Stimulated activated naive CD8-positive, alpha-beta T cell treated with anti-CD3 and anti-CD28 coated beads, Interleukin-15, Interleukin-2, amounts not matched to agents 100 U/mL and 50 U/mL, for 24 hours (primary cell): Measurements from ENCODE around the gene LRP8.

Experiments
- ATAC-seq: fragments of 150-1000 bp; cut with Tn5 transposase; one replicate; pipeline ENCODE4 v1.10.0; 2021
- DNase-seq: peaks from one replicate; pipeline ENCODE4 v3.0.0; 2021

LRP8 gene

DNA sequence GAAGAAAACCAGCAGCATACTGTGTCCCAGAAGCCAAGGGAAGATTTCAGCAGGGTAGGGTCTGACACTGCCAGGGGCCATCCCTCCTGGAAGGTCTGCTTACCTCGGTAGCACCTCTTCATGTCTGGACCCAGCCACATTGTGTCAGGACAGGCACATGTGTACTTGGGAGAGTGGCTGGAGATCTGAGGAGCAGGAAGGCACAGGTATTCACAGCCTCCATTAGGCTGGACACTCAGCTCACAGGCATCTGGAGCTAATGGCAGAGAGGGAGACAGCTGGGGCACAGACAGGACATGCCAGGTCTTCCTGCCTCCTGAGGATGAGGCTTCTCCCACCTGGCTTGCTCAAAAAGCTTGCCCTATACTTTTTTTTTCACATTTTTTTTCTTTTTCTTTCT is 69.7 kb downstream of the LRP8 start:
- no peak for ATAC-seq

DNA sequence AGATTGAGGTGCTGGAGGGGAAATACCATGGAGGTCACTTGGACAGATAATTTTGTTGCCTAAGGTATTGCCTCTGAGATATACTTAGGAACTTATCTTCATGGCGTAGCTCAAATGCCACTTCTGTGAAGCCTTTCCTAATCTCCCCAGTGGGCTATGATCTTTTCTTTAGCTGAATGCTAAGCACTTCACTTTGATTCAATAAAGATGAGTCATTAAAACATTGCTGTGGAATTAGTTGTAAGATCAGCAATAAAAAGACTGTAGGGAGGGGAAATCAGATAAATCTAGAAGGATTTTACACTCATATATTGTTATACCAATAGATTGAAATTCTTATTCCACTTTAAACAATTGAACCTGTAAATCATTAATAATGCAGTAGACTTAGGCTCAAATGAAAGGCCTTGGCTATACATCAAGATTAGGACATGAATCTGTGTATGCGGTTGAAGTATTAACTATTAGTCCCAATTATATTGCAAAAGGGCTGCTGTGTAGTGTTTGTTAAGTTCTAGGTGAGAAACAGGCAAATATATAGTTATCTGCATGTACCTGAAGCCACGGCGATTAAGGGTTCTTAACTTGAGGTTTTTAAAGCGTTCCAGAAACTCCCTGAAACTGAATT is 70.3 kb downstream of the LRP8 start:
- DNase-seq (no peak), ATAC-seq (no peak)

More for the DNA sequence above, 69.7 kb downstream of the LRP8 start:
- DNase-seq = no peak

DNA sequence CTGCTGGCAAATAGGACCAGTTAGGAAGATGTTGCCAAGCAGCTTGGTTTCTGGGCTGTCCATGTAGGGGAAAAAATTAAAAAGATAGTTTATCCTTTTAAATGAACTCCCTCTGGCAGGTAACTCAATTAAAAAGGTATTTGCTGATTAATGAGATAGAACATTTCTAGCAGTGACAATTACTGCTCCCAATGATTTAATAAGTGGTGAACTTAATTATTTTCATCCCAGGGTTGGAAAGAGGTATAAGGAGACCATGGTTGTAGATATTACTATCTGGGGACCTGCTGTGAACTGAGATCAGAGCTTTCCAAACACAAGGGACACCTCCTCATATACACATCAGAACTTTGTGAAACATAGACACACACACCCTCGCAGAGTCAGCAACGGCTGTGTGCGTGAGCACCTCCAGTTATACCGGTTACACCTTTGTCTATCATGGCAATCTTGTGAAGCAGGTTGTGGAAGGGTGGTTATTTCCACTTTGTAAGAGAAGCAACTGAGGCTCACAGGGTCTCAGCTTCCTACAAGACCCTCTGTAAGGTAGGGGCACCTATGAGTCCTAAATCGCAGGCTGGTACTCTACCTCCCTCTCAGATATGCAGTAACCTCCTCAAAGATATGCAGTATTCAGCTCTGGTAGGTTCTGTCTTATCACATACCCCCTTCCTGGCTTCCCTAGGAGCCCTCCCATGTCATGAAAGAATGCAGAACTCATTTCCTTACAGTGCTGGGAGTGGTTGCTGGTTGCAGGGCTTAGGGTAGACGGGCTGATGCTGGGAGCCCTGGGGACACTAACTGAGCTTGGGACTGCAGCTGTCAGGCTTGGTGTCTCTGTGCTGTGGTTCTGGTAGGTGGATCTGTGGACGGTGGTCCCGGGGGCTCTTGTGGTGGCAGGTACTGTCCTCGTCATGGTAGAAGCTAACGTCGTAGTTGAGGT is 71.1 kb downstream of the LRP8 start:
- DNase-seq = no peak
- no peak for ATAC-seq

DNA sequence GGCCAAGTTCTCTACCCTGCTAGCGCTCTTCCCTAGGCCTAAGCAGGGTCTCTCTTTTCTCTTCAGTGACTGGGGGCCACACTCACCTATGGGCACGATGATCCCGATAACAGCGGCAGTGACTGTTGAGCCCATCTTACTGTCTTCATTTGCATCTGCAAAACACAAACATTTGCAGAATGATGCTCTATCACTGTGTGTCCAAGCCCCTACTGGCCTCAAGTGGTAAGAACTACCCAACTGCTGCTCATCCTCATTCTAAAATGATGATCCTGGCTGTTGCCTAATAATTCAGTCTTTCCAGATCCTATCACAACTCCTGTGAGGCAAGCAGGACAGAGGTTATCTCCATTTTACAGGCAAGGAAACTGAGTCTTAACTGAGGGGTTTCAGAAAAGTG is 72.8 kb downstream of the LRP8 start:
- ATAC-seq (no peak), DNase-seq (no peak)

DNA sequence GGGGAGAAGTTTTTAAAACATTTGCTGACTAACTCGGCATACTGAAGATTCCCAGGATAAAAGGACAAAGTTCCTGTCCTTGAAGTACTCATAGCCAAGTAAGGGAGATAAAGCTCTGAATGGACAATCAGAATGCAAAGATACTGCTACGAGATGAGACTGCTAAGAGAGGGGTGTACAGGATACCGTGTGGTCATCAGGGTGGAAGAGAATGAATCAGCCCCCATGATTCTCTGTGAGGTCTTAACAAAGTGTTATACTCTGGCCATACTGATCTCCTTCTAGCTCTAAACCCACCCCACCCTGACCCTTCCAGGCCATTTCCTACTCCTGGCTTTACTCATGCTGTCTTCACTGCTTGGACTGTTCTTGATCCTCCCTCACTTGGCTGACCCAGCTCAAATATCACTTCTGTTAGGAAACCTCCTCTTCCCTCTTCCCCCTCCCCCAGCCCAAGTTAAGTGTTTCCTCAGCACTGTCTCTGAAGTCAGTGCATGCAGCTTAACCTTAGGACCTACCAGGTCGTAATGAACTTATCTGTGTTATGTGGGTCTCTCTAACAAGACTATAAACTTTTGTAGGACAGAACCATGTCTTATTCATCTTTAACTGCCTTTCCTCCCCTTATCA is 73.7 kb downstream of the LRP8 start:
- no peak for ATAC-seq
- DNase-seq = no peak

DNA sequence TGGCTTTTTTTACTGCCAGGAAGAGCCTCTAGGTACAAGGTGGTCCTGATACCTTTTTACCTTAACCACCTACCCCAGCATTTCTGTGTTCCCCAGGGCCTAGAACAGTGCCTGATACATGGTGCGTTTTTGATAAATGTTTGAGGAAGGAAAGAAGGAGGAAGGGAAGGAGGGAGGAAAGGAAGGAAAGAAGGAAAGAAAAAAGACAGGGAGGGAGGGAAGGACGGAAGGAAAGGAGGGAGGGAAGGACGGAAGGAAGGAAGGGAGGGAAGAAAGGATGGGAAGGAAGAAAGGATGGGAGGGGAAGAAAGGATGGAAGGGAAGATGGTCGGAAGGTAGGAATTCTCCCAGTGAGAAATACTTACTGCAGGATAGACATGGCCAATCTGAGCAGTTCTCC is 77.5 kb downstream of the LRP8 start:
- DNase-seq (no peak), ATAC-seq (no peak)

DNA sequence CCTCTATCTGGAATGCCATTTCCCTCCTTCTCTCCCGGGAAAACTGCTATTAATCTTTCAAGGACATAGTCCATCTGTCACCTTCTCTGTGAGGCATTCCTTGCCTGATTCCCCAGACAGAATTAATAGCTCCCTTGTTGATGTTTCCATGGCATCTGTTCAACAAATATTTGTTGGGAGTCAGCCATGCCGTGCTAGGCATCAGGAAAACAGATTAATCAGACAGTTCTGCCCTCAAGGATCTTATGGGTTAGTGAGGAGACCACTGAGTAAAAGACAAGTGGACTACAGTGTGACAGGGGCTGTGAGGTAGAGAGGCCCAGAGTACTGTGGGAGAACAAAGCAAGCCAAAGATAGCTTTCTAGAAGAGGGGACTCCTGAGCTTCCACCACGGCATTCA is 78.2 kb downstream of the LRP8 start:
- ATAC-seq = no peak

DNA sequence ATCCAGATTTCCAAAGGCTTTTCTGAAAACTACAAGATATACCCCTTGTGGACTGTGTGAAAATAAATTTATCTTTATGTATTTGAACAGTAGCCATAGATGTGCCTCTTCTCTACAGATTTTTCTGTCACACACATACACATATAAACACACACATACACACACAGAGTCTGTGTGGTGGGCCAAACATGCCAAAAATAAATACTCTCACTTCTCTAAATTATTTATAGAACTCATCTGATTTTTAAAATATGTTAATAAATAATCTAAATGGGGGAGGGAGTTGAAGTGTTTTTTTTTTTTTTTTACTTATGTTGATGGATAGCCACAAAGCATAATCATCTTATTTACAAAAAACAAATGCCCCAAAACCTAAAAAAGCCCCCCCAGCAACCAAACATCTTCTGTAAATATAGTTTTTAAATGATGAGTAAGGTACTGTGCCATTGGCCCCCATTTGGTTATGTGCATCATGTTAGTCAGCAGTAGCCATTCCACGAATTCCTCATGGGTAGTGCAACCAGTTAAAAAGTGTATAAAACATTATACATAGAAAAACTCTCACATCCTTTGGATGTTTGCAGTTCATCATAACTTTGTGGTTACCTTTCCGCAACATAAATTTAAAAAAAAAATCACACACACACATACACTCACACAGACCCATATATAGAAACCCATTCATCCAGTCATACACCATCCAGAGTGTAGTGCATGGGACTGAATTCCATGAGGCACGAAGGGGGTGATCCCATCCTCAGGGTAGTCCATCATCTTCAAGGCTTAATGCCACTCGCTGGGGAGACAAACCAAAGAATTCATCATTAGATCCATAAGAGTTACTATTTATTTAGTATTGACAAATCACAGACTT is 81.4 kb downstream of the LRP8 start:
- DNase-seq (no peak), ATAC-seq (no peak)

More for the DNA sequence above, 78.2 kb downstream of the LRP8 start:
- DNase-seq = no peak

DNA sequence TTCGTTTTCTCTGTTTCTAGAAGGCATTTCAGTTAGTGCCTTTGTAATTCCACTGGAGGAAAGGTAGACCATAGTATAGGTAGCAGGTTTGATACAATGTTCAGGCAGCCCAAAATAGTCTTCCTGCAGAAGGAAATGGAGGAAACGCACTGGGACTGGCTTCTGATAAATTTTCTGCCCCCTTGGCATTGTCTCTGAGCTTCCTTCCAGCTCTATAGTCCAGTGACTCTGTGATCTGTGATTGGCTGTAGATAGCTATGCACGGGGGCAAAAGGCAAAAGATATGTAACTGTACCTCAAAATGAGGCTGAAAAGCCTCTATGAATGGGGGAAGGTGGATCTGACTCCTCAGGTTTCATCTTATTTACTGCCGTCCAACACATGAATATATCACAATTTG is 83.7 kb downstream of the LRP8 start:
- ATAC-seq (no peak), DNase-seq (no peak)

DNA sequence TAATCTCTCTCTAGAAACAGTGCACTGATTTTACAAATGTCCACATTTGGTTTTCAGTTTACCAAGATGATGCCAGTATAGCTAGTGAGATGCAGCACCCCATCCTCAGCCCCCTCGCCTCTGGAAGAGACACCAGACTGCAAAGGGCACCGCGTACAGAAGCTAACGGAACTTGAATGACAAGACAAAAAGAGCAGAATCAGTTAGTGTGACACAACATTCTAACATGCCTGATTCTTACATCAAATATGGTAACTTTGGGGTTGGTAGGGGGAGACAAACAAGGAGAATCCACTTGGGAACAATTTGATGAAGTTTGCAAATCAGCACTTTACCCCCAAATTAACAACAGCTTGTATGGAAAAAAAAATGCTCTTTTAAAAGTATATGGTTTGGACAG is 85.5 kb downstream of the LRP8 start:
- no peak for ATAC-seq

DNA sequence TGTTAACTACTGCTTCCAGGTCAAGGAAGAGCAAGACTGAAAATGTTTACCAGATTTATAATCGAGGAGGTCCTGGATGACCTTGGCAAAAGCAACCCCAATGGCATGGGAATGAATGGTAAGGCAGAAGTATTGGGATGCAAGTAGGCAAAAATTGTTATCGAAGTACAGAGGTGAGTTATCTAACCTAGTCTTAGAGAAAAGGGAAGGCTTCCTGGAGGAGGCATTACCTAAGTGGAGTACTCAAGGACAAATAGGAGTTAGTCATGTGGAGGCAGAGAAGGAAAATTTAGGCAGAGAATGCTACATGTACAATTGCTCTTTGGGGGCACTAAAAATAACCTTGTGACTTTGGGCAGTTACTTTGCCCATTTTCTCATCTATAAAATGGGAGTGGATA is 86.0 kb downstream of the LRP8 start:
- ATAC-seq = no peak
- no peak for DNase-seq

More for the DNA sequence above, 85.5 kb downstream of the LRP8 start:
- no peak for DNase-seq

DNA sequence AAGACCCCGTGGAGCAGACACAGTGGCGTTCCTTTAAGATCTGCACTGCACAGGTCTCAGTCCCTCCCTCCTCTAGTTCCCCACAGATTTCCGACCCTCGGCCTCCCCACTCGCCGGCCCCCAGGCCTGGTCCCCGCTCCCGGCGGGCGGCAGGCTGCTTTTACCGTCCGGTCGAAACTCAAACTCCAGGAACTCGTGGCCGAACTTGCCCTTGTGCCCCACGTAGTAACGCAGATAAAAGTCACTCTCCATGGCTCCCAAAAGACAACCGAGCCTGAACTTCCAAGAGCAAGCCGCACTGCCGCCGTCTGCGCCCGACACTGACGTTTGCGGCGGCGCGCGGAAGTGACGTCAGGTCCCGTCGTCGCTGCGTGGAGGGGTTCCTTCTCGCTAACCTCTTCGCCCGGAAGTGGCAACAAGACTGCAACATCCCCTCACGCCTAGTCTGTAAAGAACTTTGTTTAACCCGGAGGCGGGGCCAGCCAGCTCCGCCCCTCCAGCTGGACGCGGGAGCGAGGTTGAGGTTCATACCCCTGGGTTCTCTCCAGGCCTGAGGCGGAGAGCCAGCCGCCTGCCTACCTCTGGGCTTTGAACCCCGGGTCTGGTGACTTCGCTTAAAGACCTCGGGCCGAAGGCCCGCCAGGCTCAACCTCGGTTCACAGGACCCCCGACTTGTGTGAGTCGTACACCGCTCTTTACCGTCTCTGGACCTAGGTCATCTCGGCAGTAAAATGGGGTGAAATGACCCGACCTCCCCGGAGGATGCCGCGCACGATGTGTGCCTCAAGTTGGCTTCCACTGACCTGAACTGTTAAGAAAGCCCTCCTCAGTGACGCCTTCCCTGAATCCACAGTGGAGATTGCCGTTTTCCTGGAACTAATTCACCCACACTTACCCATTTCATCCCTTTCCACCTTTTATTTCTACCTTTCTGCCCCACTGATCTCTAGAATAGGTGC is 89.4 kb downstream of the LRP8 start, which contains the start of gene MAGOH:
TSS of gene MAGOH (minus strand) at position 322 of the 959 bp plus-strand sequence. CDS start at position 252, 70 bp downstream.
- DNase-seq (peak; percentile 98), ATAC-seq (peak; percentile 99)

DNA sequence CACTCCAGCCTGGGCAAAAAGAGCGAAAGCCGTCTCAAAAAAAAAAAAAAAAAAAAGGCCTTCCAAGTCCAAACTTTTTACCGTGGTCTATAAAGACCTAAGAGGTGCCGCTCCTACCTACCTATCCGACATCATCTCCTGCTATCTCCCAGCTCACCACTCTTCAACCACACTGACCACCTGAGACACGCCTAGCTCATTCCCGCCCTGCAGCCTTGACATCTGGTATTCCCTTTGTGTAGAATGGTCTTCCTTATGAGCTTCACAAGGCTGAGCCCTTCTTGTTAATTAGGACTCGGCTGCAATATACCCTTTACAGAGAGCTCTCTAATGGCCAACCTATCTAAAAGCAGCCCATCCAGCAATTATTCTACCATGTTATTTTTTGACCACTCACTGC is 90.2 kb downstream of the LRP8 start:
- no peak for DNase-seq
- ATAC-seq = no peak

DNA sequence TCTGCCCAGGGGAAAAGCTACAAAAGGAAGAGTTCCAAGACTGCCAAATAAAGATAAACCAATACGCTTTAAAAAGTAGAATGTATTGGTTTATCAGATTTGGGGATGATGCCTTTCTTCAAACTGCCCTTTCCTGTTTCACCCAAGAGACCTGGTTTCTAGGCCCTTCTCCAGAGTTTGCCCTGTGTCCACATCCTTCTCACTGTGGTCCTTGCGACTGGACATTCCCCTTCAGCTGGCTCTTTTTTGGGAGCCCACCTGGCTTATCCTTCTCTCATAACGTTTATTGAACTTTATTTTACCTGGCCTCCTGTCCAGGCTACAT is 106.9 kb downstream of the LRP8 start:
- ATAC-seq (no peak), DNase-seq (no peak)

DNA sequence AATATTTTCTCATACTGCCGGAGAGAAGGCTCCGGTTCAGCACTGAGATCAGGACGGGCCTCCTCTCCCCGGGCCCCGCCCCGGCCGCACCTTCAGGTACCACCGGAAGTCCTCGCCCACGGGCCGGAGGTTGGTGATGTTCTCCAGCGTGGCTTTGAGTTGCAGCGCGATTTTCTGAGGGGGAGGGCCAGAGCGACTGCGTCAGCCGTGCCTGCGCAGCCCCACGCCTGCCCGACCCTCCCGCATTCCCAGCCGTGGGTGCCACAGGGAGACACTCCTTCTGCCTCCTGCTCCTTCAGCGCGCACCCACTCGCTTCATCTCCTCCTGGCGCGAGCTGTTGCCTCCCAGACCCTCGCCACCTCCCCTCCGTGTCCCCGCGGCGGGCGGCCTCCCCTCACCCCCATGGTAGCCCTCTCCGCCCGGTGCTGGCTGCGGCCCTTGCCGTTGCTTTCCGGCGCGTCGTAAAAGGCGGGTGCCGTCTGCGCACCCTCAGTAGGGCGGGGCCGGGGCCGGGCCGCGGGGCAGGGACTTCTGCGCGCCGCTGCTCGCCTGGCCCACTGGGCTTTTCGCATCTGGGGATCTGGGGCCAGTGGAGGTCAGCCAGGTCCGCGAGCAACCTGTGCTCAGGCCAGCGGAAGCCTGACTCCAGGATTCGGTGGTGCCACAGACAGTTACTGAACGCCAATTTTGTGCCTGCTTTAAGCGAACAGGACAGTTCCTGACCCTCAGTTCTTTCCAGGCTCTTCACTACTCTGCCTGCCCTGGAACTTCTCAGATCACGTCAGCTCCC is 107.5 kb downstream of the LRP8 start, which contains the start of gene CZIB:
TSS of gene CZIB (minus strand) at position 464 of the 791 bp plus-strand sequence. CDS start at position 405, 59 bp downstream.
- peak; percentile 97 for DNase-seq

DNA sequence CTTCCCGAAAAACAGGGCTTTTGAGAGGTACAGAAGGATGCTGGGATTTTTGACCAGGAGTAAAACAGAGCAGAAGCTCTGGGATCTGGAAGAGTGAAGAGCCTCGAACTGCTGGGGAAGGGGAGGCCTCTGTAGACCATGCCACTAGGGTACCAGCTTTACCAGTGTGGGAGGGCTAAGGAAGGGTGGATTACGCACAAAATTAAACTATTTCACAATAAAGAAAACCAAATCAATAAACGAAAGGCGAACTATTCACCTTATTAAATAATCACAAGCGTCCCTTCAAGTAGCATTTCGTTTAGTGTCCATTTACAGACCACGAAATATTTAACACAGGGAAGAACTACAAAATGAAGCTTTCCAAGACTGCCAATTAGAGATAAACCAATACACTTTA is 108.2 kb downstream of the LRP8 start:
- ATAC-seq (no peak), DNase-seq (no peak)

More for the DNA sequence above, 107.5 kb downstream of the LRP8 start, which contains the start of gene CZIB:
- peak; percentile 95 for ATAC-seq

DNA sequence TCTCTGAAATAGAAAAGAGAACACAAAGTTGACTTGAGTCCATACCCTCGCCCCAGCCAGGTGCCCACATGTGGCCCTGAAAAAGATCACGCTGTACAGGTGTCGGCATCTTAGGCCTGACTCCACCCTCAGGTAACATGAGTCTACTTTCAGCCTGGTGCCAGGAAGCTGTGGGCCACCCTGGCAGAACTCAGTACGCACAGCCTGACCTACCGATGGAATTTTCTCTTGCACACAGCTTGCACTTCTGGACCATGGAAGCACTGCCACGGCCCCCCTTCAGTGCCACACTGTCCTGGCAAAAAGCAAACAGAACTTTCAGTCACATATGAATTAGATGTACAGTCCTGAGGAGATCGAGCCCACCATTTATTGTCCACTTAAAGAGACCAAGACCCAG is 109.7 kb downstream of the LRP8 start:
- ATAC-seq (no peak), DNase-seq (no peak)

DNA sequence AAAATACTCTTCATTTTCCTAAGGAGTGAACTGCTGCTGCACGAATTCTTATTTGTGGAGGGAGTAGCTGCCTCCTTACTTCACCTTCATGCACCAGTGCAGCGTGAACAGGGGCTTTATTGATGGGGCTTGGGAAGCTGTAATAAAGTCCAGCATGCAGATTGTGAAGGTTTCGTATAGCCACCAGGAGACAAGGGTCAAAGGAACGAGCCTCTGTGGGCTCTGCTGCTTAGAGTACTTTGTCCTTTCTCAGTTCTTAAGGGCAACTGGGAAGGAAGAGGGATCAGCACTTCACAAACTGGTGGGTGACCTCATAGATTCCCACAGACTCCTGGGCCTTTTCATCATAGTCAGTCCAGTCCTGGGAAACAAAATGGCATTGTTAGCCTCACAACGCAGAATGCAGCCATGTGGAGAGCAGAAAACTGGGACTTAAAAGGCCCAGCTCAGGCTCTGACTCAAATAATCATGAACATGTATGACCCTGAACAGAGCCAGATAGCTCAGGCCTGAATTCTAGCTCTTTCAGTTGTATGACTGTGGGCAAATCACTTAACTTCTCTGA is 113.4 kb downstream of the LRP8 start:
- DNase-seq = no peak

DNA sequence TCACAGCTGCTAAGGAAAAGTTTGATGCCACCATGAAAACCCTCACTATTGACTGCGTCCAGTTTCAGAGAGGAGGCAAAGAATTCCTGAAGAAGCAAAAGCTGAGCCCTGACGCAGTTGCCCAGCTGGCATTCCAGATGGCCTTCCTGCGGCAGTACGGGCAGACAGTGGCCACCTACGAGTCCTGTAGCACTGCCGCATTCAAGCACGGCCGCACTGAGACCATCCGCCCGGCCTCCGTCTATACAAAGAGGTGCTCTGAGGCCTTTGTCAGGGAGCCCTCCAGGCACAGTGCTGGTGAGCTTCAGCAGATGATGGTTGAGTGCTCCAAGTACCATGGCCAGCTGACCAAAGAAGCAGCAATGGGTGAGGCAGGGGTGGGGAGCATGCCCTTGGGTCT is 116.9 kb downstream of the LRP8 start:
- DNase-seq (no peak), ATAC-seq (no peak)

More for the DNA sequence above, 113.4 kb downstream of the LRP8 start:
- no peak for ATAC-seq
